HL-60 (cell line): ENCODE data around the gene MDN1.
"Not testable (repeated sequence)": the region's sequence is repeated elsewhere in the genome, so short reads cannot be mapped to it uniquely, and the experiment has no call there.

ENCODE experiments used
- DNase-seq, 2 experiments: peaks; one replicate each; pipeline ENCODE4 v3.0.0-alpha.2; 2010 to 2020; ENCODE audit warnings: low read depth in 1 of 2, low spot score in 1 of 2
- H3K27ac ChIP-seq: fragments of 250-450 bp; sonication (Bioruptor Pico); replicated peaks from 2 replicates; pipeline ENCODE4 v1.5.1; 2020; ENCODE audit warnings: mild to moderate bottlenecking, moderate library complexity
- H3K27me3 ChIP-seq: fragments of 250-450 bp; sonication (Bioruptor Pico); 2 replicates; pipeline ENCODE4 v1.5.1; 2021; ENCODE audit warnings: mild to moderate bottlenecking, moderate library complexity; ENCODE audit not compliant: insufficient read depth, poor library complexity, severe bottlenecking
- H3K4me3 ChIP-seq: replicated peaks from 2 replicates; pipeline ENCODE4 v1.5.1; 2011; ENCODE audit warnings: mild to moderate bottlenecking, control low read depth, low read length; ENCODE audit not compliant: insufficient read depth
- GABPA ChIP-seq: IDR thresholded peaks from 2 replicates; pipeline ENCODE4 v1.6.1; 2012; ENCODE audit warnings: low read depth
- POLR2AphosphoS5 ChIP-seq: IDR thresholded peaks from 2 replicates; pipeline ENCODE4 v1.6.1; 2012; ENCODE audit warnings: low read depth
- SPI1 ChIP-seq: IDR thresholded peaks from 2 replicates; pipeline ENCODE4 v1.6.1; 2012; ENCODE audit warnings: low read depth, mild to moderate bottlenecking, borderline replicate concordance
- TF ChIP-seq, protein P1 (sequence below): IDR thresholded peaks from 2 replicates; pipeline ENCODE4 v1.6.1; 2012; ENCODE audit warnings: low read depth; ENCODE audit not compliant: insufficient replicate concordance
- TF ChIP-seq, protein P2 (sequence below): IDR thresholded peaks from one replicate; pipeline ENCODE4 v1.5.1; 2011; ENCODE audit warnings: low read length, control low read depth, inconsistent platforms; ENCODE audit not compliant: insufficient read depth

MDN1 gene

GRCh38 chr6:89817481-89817880 lies 2.1 kb downstream of the MDN1 start:
- DNase-seq: no peak
- no peaks in the 10 kb centered on the region for H3K27me3 ChIP-seq
- H3K27ac ChIP-seq: peak overlapping the region; percentile 42
- TF ChIP-seq, protein P1, sequence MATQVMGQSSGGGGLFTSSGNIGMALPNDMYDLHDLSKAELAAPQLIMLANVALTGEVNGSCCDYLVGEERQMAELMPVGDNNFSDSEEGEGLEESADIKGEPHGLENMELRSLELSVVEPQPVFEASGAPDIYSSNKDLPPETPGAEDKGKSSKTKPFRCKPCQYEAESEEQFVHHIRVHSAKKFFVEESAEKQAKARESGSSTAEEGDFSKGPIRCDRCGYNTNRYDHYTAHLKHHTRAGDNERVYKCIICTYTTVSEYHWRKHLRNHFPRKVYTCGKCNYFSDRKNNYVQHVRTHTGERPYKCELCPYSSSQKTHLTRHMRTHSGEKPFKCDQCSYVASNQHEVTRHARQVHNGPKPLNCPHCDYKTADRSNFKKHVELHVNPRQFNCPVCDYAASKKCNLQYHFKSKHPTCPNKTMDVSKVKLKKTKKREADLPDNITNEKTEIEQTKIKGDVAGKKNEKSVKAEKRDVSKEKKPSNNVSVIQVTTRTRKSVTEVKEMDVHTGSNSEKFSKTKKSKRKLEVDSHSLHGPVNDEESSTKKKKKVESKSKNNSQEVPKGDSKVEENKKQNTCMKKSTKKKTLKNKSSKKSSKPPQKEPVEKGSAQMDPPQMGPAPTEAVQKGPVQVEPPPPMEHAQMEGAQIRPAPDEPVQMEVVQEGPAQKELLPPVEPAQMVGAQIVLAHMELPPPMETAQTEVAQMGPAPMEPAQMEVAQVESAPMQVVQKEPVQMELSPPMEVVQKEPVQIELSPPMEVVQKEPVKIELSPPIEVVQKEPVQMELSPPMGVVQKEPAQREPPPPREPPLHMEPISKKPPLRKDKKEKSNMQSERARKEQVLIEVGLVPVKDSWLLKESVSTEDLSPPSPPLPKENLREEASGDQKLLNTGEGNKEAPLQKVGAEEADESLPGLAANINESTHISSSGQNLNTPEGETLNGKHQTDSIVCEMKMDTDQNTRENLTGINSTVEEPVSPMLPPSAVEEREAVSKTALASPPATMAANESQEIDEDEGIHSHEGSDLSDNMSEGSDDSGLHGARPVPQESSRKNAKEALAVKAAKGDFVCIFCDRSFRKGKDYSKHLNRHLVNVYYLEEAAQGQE: no peak
- no peak for TF ChIP-seq POLR2AphosphoS5
- TF ChIP-seq SPI1: peak; percentile 24; the same call in 1 of the 2 replicates
- H3K4me3 ChIP-seq: peak overlapping the region; percentile 92

GRCh38 chr6:89813422-89813821 lies 6.2 kb downstream of the MDN1 start:
- not testable (repeated sequence) for H3K27ac ChIP-seq, H3K4me3 ChIP-seq, DNase-seq, H3K27me3 ChIP-seq

DNA sequence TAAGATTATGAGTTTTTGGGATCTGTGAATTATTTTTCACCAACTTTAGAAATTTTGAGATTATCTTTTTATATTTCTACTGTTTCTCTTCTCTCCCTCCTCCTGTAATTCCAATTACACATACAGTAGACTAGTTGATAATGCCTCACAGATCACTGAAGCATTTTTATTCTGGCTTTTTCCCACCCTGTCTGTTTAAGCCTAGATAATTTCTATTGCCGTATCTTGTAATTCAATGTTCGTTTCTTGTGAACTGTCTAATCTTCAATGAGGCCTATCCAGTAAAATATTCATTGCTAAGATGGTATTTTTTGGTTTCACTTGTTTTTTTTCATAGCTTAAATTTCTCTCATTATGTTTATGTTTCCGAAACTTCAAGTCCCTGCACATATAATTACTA lies 12.0 kb downstream of the MDN1 start:
- Histone ChIP-seq H3K4me3 (no peak overlapping the region), H3K27ac (no peak overlapping the region), H3K27me3 (no peaks in the 10 kb centered on the region)
- TF ChIP-seq, protein P2, sequence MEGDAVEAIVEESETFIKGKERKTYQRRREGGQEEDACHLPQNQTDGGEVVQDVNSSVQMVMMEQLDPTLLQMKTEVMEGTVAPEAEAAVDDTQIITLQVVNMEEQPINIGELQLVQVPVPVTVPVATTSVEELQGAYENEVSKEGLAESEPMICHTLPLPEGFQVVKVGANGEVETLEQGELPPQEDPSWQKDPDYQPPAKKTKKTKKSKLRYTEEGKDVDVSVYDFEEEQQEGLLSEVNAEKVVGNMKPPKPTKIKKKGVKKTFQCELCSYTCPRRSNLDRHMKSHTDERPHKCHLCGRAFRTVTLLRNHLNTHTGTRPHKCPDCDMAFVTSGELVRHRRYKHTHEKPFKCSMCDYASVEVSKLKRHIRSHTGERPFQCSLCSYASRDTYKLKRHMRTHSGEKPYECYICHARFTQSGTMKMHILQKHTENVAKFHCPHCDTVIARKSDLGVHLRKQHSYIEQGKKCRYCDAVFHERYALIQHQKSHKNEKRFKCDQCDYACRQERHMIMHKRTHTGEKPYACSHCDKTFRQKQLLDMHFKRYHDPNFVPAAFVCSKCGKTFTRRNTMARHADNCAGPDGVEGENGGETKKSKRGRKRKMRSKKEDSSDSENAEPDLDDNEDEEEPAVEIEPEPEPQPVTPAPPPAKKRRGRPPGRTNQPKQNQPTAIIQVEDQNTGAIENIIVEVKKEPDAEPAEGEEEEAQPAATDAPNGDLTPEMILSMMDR: no peak
- TF ChIP-seq, protein P1: no peak
- TF ChIP-seq GABPA (no peak), POLR2AphosphoS5 (no peak), SPI1 (no peak)
- DNase-seq: no peak

GRCh38 chr6:89805814-89806371 lies 13.7 kb downstream of the MDN1 start:
- no peak overlapping the region for H3K4me3 ChIP-seq
- TF ChIP-seq, protein P2: no peak
- no peak for TF ChIP-seq POLR2AphosphoS5
- no peak for TF ChIP-seq GABPA
- no peak for TF ChIP-seq SPI1
- TF ChIP-seq, protein P1: no peak
- DNase-seq: no peak
- no peaks in the 10 kb centered on the region for H3K27me3 ChIP-seq
- H3K27ac ChIP-seq: no peak overlapping the region
